Upper lobe of left lung (tissue), 6 donors: ENCODE results near the gene VIP. TPM values are rescaled to one million over a fixed set of nuclear protein-coding genes. Genes with fewer than 3 reads are reported as not detected.

Experiments
- ATAC-seq, 2 donors: fragments of 200-7000 bp; cut with Tn5 transposase; one replicate each; pipeline ENCODE4 v1.9.1; 2022; ENCODE audit warnings: mild to moderate bottlenecking in 2 of 2, moderate library complexity in 2 of 2; ENCODE audit not compliant: low FRiP score in 2 of 2
- DNase-seq, 2 donors: peaks; one replicate each; pipeline ENCODE4 v3.0.0-alpha.2; 2019 to 2020
- H3K27ac ChIP-seq, 4 donors: fragments of 200-600 bp; sonication (generic); one replicate each; pipeline ENCODE4 v1.5.1; 2016 to 2019
- H3K27me3 ChIP-seq, 4 donors: fragments of 200-600 bp; sonication (generic); one replicate each; pipeline ENCODE4 v1.5.1; 2017 to 2019
- H3K36me3 ChIP-seq, 4 donors: fragments of 200-600 bp; sonication (generic); one replicate each; pipeline ENCODE4 v1.5.1; 2016 to 2019
- H3K4me1 ChIP-seq, 4 donors: fragments of 200-600 bp; sonication (generic); one replicate each; pipeline ENCODE4 v1.5.1; 2018 to 2019
- H3K4me3 ChIP-seq, 4 donors: fragments of 200-600 bp; sonication (generic); one replicate each; pipeline ENCODE4 v1.5.1; 2017 to 2019; ENCODE audit warnings: mild to moderate bottlenecking in 2 of 4, moderate library complexity in 1 of 4
- H3K9me3 ChIP-seq, 4 donors: fragments of 200-600 bp; sonication (generic); one replicate each; pipeline ENCODE4 v1.5.1; 2018 to 2019
- CTCF ChIP-seq, 6 experiments: fragments of 450-650 bp in 4 of 6; fragments of 200-600 bp in 2 of 6; sonication (generic) in 2 of 6; IDR thresholded peaks; one replicate each; pipeline ENCODE4 v1.5.1; 2016 to 2019; ENCODE audit warnings: antibody characterized with exemption in 6 of 6
- EP300 ChIP-seq, 4 donors: sonication (generic); formaldehyde crosslinking; IDR thresholded peaks; one replicate each; pipeline ENCODE4 v1.5.1; 2017; ENCODE audit warnings: antibody characterized with exemption in 4 of 4, control low read depth in 2 of 4
- POLR2A ChIP-seq, 4 donors: fragments of 450-650 bp; IDR thresholded peaks; one replicate each; pipeline ENCODE4 v1.5.1; 2016 to 2017; ENCODE audit warnings: antibody characterized with exemption in 4 of 4, mild to moderate bottlenecking in 2 of 4
- POLR2AphosphoS5 ChIP-seq, 2 donors: sonication (generic); formaldehyde crosslinking; IDR thresholded peaks; one replicate each; pipeline ENCODE4 v1.5.1; 2017; ENCODE audit warnings: antibody characterized with exemption in 2 of 2
- WGBS, 2 donors: methylation state at CpG; one replicate each; pipeline ENCODE4 v1.1.5; 2017 to 2018; 5-methylcytosine and 5-hydroxymethylcytosine counted together
- total RNA-seq, 6 donors: library from RNA; depleted of rRNA in 4 of 6; stranded (reverse); fragments of >200 nt in 4 of 6; gene quantifications; one replicate each; pipeline versions ENCODE4 v1.1.0 to v1.2.1, GENCODE V29; 2016 to 2021
- donor health status: DM: no; HTN: no; CAD: no; lungs with moderate emphysema.
- donor health status: DM: no; HTN: yes; CAD: no; lungs with severe emphysema.

Gene VIP
- total RNA-seq, 6 donors from 2014 or later, result 0.26 to 2.1 (median 0.97) TPM

GRCh38 chr6:152716322-152716721 is 34.3 kb upstream of the VIP start:
- Histone ChIP-seq H3K36me3 (no peaks in the 10 kb centered on the region), H3K9me3 (peaks cover 0 to 3% (median 0%) of the 10 kb centered on the region in 4 donors), H3K27ac (no peak overlapping the region), H3K4me3 (no peak overlapping the region), H3K4me1 (no peaks in the 10 kb centered on the region), H3K27me3 (no peaks in the 10 kb centered on the region)
- no peak for DNase-seq
- 60 to 65% methylated on average over 3 of the region's 3 CpGs for WGBS, 2 donors
- TF ChIP-seq POLR2AphosphoS5 (IDR thresholded peaks at IDR 0.05) (no peak), POLR2A (IDR thresholded peaks at IDR 0.05) (no peak), EP300 (IDR thresholded peaks at IDR 0.05) (no peak), CTCF (IDR thresholded peaks at IDR 0.05) (no peak)
- ATAC-seq, result no peak

- H3K27me3 ChIP-seq, result no peaks in the 10 kb centered on the region
- no peak for DNase-seq
- no peak overlapping the region for H3K4me3 ChIP-seq
- ATAC-seq, result no peak
- TF ChIP-seq POLR2AphosphoS5 (IDR thresholded peaks at IDR 0.05), result no peak
- no peaks in the 10 kb centered on the region for H3K9me3 ChIP-seq
- H3K36me3 ChIP-seq, result peaks cover 0 to 12% (median 0%) of the 10 kb centered on the region in 4 donors
- WGBS, 2 donors, result 62 to 66% methylated on average over 3 of the region's 3 CpGs
- H3K27ac ChIP-seq, result no peak overlapping the region
- no peaks in the 10 kb centered on the region for H3K4me1 ChIP-seq
These were observed 29.6 kb upstream of the VIP start for GRCh38 chr6:152720974-152721373.

DNA sequence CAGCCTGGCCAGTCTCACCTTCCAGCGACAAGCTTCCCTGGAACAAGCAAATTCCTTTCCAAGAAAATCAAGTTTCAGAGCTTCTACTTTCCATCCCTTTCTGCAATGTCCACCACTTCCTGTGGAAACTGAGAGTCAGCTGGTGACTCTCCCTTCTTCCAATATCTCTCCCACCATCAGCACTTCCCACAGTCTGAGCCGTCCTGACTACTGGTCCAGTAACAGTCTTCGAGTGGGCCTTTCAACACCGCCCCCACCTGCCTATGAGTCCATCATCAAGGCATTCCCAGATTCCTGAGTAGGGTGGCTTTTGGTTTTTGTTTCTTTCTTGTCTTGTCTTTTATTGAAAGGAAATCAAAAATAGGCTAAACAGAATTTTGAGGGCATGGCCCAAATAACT is 28.6 kb upstream of the VIP start:
- no peaks in the 10 kb centered on the region for H3K27me3 ChIP-seq
- H3K4me3 ChIP-seq, result no peak overlapping the region
- TF ChIP-seq POLR2A (IDR thresholded peaks at IDR 0.05) (no peak), EP300 (IDR thresholded peaks at IDR 0.05) (no peak), CTCF (IDR thresholded peaks at IDR 0.05) (no peak), POLR2AphosphoS5 (IDR thresholded peaks at IDR 0.05) (no peak)
- H3K36me3 ChIP-seq, result peaks cover 0 to 12% (median 0%) of the 10 kb centered on the region in 4 donors
- DNase-seq (no peak), ATAC-seq (no peak)
- H3K27ac ChIP-seq, result no peak overlapping the region
- H3K9me3 ChIP-seq, result no peaks in the 10 kb centered on the region
- no peaks in the 10 kb centered on the region for H3K4me1 ChIP-seq
- 87 to 93% methylated on average over 4 of the region's 4 CpGs for WGBS, 2 donors

DNA sequence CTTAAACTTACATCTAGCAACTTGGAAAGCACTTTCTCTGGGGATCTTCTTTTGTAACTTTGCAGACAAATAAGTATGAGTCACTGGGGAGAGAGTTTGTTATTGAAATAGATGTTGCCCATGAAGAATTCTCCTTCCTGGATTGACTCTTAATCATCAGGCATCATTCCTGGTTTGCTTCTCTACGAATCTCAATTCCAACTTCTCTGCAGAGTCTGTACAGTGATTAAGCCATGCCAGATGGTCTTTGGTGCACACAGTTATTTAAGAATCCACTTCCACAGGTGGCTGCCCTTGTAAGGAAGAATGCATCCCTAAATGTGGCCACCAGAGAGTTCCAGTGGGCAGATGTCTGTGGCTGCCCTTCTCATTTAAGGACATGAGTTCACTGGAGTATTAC is 27.2 kb upstream of the VIP start:
- no peaks in the 10 kb centered on the region for H3K27me3 ChIP-seq
- WGBS, 2 donors, result 69% methylated on average over 1 of the region's 1 CpG
- no peak overlapping the region for H3K4me3 ChIP-seq
- no peak for ATAC-seq
- no peaks in the 10 kb centered on the region for H3K4me1 ChIP-seq
- peaks cover 0 to 12% (median 0%) of the 10 kb centered on the region in 4 donors for H3K36me3 ChIP-seq
- H3K9me3 ChIP-seq, result no peaks in the 10 kb centered on the region
- DNase-seq, result no peak
- no peak overlapping the region for H3K27ac ChIP-seq
- TF ChIP-seq CTCF (IDR thresholded peaks at IDR 0.05) (no peak), POLR2A (IDR thresholded peaks at IDR 0.05) (no peak), EP300 (IDR thresholded peaks at IDR 0.05) (no peak), POLR2AphosphoS5 (IDR thresholded peaks at IDR 0.05) (no peak)

GRCh38 chr6:152726313-152726712 is 24.3 kb upstream of the VIP start:
- Histone ChIP-seq H3K27ac (no peak overlapping the region), H3K27me3 (no peaks in the 10 kb centered on the region), H3K36me3 (peaks cover 0 to 12% (median 0%) of the 10 kb centered on the region in 4 donors), H3K9me3 (no peaks in the 10 kb centered on the region), H3K4me3 (no peak overlapping the region), H3K4me1 (no peaks in the 10 kb centered on the region)
- WGBS, 2 donors, result 65 to 68% methylated on average over 4 of the region's 4 CpGs
- TF ChIP-seq POLR2AphosphoS5 (IDR thresholded peaks at IDR 0.05) (no peak), POLR2A (IDR thresholded peaks at IDR 0.05) (no peak), CTCF (IDR thresholded peaks at IDR 0.05) (no peak), EP300 (IDR thresholded peaks at IDR 0.05) (no peak)
- DNase-seq (no peak), ATAC-seq (no peak)
